GM19455 (cell line): ENCODE measurements around the gene RCSD1.
A peak's percentile ranks its signal among the peaks of the same experiment; 100 is the strongest.

ENCODE experiments used
- ATAC-seq: cut with Tn5 transposase; IDR thresholded peaks from one replicate; pipeline ENCODE4 v1.9.1; 2021; ENCODE audit not compliant: unreplicated experiment

The RCSD1 gene

DNA sequence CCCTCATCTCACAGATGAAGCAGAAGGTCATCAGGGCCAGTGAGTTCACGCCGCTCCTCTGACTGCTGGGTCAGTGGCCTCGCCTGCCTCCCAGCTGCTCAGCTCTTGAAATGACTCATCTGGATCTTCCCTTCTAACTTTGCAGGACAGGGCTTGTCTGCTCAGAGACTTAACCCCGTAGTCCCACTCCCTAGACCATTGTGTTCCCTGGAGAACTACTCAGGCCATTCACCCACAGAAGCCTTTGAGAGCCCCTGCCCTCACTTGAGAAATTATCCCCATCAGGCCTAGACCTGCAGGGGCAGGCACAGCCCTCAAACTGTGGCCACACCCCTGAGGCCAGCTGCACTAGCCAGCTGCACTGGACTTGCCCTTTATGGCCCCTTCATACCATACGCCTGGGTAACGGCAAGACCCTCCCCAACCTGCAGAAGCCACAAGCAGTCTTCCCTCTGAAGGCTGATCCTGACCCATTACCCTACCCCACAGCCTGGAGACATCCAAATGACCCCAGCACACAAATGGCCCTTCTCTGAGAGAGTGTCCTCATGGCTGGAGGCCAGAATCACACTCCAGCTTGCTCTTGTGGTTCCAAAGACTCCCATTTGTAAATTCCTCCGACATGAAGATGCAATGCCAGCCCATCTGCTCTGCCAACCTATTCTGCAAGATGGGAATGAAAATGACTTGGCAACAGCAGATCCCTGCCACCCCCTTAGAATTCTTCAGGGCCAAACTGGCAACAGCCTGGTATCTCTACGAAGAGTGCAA lies 33.2 kb downstream of the RCSD1 start:
- no peak for ATAC-seq

DNA sequence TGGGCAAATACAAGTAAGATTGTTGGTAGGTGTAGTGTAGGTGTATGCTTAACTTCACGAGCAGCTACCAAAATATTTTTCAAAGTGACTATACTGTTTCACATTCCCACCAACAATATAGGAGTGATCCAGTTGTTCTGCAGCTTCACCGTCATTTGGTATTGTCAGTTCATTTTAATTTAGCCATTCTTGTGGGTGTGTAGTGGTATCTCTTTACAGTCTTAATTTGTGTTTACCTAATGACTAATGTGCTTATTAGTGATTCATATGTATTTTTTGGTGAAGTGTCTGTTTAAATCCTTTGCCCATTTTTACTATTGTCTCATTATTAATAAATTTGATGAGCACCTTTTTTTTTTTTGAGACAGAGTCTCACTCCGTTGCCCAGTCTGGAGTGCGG lies 35.4 kb downstream of the RCSD1 start:
- ATAC-seq: no peak

DNA sequence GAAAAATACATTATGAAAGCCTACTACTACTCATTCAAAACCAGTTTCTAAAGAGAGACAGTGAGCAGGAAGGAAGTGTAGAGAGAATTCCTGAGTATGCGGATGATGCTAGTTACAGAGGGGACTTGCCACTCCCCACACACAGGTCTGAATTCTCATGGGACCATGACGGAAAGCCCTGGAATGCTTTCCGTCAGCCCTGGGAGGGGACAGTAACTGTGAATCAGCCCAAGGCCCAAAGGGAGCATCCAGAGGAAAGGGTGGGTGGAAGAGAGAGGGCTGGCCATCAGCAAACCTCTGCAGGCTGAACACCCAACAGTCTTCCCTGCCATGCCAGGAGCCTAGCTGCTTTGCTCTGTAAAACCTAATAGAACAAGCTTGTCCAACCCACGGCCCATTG lies 36.4 kb downstream of the RCSD1 start:
- ATAC-seq: no peak

DNA sequence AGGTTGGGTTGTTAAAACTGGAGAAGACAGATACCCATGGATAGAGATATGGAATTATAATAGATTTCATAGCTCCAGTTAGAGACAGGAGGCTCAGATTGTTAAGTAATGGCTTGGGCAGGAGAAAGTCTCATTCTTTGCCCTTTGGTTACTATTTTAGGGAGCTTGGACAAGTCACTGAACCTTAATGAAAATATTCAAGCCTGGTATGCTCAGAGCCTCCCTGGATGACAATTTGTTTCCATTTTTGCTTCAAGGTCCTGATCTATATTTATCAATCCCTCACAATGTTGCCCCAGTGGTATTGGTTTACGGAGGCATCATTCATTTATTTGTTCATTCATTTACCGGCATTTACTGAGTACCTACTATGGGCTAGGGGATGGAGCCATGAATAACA lies 37.5 kb downstream of the RCSD1 start:
- ATAC-seq: no peak

DNA sequence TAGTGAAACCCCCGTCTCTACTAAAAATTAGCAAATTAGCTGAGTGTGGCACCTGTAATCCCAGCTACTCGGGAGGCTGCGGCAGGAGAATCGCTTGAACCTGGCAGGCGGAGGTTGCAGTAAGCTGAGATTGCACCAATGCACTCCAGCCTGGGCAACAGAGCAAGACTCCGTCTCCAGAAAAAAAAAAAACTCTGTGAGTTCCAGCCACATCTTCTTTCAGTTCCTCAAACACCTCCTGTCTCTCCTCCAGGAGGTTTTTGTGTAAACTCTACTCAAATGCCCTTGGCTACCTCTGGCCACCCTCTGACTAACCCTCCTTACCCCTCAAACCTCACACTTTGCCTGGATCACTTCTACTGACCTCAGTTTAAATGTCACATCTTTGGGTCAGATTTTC lies 38.1 kb downstream of the RCSD1 start:
- ATAC-seq: peak; percentile 59

DNA sequence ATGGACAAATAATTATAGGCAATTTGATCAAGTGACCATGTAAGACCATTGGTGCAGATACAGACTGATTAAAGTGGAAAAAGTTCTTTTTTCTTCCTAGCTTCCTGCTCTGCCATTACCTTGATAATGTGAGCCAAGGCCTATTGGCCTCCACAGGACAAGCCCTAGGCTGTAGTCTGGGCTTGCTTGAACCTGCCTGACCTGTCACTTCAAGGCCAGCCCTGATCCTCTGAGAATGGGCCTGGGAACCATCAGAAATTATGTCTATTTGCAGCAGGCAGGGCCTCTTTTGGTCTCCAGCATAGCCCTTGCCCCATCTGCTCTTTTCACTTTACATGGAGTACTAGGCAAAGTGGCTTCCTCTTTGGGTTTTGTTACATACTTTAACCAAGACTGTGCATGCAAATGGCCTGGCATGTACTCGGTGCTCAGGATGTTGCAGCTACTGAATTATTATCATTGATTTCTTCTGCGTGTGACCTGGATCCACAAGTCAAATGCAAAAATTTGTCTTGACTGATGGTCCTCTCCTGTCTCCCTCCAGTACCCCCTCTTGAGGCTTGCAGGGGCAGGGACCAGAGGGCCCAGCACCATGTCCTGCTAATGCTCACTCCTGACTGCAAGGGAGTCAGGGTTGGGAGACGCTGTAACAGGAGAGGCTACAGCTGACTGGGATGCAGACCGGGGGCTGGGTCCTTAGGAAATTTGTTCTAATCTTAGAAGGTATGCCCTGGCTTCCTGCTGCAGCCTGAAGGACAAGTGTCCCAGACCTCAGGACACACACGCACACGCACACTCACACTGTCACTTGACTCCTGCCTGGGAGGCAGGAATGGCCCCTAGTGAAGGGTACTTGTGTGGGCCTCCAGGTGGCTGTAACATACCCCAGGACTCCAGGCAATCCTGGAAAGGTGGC lies 39.4 kb downstream of the RCSD1 start:
- ATAC-seq: peak; percentile 69

DNA sequence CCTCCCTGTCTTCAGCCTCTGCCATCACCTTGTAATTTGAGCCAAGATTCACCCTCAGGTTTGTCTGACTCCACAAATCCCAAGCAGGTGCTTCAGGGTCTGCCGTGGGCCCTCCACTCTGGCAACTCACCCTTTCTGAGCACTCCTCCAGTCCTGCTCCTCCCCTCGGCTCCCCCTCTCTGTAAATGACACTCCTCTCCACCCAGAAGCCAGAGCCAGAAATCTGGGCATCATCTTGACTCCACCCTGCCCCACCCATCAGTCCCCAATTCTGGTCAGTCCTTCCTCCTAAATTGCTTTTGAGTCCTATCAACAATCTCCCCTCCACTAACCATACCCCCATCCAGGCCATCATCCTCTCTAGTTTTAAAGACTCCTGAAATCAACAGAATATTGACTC lies 40.5 kb downstream of the RCSD1 start:
- no peak for ATAC-seq

DNA sequence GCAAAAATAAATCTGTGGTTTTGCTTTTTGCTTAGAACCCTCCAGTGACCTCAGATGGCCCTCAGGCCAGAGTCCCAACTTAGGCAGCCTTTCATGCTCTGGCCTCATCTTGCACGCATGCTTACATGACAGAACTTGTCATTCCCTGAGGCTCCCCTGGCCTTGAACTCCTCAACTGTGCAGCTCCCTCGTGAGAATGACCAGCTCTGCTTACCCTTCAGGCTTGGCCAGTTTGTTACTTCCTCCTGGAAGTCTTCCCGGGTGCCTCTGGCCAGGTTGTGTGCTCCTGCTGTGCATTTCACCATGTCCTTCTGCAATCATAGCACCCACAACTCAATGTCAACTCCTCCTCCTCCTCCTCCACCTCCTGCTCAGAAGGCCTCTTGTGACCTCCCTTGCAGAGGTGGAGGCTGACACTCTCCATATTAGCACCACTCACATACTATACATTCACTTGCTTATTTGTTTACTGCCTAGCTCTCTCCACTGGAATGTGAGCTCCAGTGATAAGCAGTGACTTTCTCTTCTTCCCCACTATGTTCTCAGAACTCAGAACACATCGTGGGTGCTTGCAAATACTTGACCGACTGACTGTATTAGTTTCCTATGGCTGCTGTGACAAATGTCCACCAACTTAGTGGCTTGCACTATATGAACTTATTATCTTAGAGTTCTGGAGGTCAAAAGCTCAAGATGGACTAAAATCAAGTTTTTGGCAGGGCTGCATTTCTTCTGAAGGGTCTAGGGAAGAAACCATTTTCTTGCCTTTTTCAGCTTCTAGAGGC lies 41.9 kb downstream of the RCSD1 start:
- ATAC-seq: no peak

DNA sequence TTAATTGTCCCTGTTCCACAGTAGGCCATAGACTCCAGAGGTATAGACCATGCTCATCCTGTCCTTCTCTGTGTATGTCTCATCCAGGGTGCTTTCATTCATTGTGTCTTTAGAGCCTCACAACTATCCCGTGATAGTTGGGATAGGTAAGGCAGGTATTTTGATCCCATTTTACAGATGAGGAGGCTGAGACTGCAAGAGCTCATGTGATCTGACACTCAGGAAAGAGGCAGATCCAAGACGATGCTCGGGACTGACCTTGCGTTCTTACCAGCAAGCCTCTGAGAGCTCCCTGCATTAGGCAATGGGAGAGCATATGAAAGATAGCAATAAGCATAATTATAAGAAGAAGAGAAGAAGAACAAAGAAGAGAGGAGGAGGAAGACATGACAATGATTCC lies 42.8 kb downstream of the RCSD1 start:
- ATAC-seq: no peak

DNA sequence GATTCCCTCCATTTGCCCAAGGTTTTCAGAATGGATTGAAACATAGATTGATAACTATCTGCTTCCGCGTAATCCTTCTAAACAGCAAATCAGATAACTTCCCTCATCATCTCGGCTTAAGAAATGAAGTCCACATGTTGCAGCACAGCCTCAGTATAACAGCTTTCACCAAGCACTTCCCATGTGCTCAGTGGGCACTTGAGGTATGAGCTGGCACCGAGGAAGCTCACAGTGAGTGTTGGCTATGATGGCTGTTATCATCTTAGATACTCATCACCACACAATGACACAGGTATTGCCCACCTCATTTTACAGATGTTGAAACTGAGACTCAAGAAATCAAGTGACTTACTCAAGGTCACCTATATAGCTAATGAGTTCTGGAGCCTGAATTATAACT lies 43.2 kb downstream of the RCSD1 start:
- no peak for ATAC-seq

DNA sequence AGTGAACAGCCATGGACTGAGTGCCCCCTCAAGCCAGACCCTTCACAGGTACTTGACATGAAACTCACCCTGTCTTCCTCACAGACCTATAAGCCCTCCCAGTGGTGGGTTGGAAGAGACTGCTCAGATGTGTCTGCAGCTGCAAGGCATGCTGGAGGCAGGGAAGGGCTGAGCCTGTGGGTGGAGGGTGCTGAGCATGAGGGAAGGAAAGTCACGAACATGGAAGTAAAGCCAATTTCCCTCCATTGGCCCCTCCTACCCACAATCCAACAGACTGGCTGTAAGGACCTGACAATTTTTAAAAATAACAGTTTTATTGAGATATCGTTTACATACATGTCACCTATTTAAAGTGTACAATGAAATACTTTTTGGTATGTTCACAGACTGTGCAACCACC lies 44.1 kb downstream of the RCSD1 start:
- ATAC-seq: no peak

DNA sequence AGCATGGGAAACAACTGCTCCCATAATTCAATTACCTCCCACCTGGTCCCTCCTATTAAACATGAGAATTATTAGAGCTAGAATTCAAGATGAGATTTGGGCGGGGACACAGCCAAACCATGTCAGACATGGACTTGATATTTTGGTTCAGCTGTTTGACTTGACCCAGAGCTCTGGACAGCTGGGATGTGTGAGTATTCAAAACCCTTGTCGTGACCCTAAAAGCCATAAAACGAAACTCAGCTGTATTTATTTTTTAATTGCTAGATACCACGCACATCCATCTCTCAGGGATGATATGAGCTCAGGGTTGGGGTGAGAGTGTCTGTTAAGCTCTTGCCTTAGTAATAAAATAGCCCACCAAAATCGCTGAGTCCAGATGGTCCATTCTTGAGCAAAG lies 45.4 kb downstream of the RCSD1 start:
- no peak for ATAC-seq

DNA sequence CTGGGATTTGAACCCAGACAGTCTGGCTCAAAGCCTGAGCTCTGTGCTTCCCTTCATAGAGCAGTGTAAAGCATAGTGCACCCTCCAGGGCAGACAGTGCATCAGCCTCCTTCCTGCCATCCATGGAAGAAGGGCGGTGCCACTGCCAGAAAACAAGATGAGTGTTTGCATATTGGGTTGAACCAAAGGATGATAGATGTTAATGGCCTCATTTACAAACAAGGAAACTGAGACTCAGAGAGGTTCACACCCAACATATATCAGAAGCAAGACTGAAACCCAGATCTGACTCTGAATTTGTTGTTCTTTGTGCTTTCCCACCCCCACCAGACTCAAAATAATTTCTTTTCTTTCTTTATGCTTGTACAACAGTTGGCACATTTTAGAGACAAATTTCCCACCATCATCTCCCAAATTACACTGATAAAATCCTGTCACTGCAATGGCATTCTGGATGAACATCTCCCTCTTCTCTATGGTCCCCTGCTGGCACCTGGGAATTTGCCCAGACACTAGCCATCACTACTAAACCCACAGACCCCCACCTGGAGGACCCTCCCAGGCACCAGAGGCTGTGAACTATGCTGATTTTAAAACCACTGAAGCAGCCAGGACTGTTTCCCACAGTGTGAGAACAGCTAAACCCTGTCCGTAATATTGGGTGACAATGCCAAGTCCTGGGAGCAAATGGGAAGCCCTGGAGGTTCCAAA lies 46.3 kb downstream of the RCSD1 start:
- ATAC-seq: peak; percentile 44

DNA sequence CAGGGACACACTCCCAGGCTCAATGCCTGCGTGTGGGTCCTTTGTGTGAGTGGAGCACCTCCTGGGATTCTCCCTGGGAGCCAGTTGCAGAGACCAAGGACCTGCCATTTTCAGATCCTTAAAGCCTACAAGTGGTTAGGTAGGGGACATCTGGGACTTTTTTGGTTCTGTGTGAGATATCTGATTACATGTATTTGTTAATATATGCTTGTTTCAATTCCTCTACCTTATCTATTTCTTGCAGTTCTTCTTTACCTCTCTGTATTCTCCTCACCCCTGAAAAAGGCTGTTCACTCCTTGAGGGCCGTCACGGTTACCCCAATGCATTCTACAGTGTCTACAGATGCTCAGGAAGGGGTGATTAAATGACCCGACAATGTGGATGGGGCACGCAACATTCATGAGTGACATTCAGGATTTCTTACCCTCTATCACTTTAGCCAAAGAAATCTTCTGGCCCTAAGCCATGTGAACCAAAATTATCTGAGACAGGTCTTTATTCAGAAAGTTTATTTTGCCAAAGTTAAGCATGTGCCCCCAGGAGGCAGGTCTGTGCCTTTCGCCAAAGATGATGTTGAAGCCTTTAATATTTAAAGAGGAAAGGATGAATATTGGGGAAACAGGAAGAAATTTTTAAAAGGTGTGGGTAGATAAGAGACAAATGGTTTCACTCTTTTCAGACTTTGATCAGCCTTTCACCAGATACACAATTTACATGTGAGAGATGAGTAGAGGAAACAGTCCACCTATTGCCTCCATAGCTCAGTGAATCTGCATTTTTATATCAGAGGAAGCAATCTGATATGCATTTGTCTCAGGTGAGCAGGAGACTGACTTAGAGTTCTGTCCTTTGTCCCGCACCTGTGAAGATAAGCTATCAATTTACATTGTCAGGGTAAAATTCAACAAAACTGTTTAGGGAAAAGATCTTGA lies 47.1 kb downstream of the RCSD1 start:
- ATAC-seq: no peak

DNA sequence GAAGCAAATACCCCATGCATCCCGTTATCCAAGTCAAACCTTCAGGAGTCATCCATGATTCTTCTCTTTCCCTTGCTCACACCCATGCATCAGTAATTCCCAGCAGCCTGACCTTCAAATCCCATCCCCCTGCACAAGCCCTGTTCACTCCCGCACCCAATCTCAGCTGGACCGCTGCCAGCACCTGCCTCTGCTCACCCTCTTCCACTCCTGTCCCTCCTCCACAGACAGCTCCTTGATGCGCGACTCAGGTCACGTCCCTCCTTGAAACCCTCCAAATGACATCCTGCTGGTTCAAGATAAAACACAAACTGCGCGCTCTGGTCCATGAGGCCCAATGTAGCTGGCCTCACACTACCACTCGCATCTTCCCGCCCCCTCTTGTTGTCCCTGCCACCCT lies 48.4 kb downstream of the RCSD1 start:
- ATAC-seq: no peak

DNA sequence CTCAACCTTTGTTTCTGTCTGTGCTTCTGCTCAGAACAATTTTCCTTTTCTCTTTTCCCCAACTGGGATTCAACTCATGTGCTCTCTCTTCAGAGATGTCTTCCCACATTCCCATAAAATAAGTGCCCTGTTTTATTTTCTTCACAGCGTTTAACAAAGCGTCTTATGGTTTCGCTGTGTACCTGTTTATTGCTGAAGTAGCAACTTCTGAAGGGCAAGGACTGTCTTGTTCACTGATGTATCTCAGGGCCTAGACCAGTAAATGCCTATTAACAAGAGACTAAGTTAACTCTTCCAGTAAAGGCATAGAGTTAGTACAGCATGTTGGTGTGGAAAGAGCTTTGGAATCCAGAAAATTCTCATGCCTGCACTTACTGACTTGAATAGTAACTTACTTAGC lies 48.8 kb downstream of the RCSD1 start:
- no peak for ATAC-seq

DNA sequence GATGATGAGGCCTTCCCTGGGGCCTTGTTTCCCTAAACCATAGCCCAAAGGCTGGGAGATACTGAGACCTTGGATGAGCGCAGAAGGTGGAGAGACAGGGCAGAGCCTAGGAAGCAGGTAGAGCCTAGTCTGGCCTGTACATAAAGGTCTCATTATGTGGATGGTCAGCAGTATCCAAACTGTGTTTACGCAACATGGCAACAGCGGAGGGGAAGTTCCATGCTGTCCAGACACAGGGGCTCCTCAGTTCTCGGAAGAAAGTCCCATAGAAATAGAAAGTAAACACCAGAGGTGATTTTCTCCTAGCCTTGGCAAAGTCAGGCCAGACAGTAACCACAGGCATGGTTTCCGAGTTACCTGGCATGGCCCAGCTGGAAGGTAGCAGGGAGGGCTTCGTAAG lies 49.7 kb downstream of the RCSD1 start:
- ATAC-seq: no peak

DNA sequence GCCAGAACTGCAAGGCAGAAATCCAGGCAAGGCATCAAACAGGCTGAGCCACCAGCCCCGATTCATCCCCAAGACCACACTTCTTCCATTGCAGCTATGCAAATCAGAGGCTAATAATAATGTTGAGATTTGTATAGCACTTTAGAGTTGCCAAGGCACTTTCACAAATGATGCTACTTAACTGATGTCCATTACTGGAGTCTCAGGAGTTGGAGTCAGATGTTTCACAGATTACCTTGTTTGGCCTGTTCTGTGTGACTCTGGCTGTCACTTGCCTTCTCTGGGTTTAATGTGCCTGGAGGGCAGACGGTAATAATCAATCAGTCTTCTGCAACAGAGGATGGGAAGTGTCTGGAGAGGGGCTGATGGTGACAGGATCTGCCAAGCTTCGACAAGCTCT lies 51.0 kb downstream of the RCSD1 start:
- ATAC-seq: no peak

DNA sequence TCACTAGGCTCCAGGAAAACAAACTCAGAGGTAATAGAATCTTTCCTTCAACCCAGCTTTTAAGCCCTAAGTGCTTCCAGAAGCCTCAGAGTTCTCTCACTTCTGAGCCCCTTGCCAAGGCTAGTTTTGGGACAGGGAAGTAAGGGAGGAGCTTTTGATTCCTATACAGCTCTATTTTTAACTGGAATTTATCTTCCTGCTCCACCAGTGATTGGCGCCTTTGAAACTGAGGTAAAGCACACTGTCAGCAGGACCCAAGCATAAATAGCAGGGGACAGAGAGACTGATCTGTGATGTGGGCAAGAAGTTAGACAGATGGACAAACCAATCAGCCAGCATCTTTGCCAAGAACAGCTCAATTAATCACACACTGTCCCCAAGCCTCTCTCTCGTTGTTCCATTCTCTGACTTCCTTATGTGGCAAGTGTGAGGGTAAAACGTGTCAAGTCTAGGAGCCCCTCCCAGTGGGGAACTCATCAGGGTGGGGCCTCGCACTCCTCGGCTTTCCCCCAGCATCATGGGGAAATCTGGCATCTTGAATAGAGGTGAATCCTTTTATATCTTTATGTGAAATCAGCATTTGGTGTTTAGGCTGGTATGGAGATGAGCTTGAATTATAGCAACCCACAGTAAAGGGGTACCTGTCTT lies 51.5 kb downstream of the RCSD1 start:
- ATAC-seq: no peak
